Esophagus muscularis mucosa (tissue), 4 donors: Measurements from ENCODE around the gene CNNM3. TPM values are rescaled to one million over a fixed set of nuclear protein-coding genes. Genes with fewer than 3 reads are reported as not detected.
A peak's percentile ranks its signal among the peaks of the same experiment; 100 is the strongest.

ENCODE experiments used
- DNase-seq: peaks from one replicate; pipeline ENCODE4 v3.0.0-alpha.2; 2017; ENCODE audit errors: extremely low spot score
- H3K27ac ChIP-seq, 4 donors: fragments of 200-600 bp; sonication (generic); replicated peaks in 1 of 4; 1 replicate in 3 of 4; 2 replicates in 1 of 4; pipeline ENCODE4 v1.5.1; 2016 to 2019; ENCODE audit warnings: mild to moderate bottlenecking in 1 of 4
- H3K27me3 ChIP-seq, 4 donors: fragments of 200-600 bp; sonication (generic); one replicate each; pipeline versions ENCODE4 v1.5.1 to v1.6.0; 2016 to 2019
- H3K36me3 ChIP-seq, 4 donors: fragments of 200-600 bp; sonication (generic); one replicate each; pipeline ENCODE4 v1.5.1; 2016 to 2019
- H3K4me1 ChIP-seq, 4 donors: fragments of 200-600 bp; sonication (generic); one replicate each; pipeline ENCODE4 v1.5.1; 2016 to 2019
- H3K4me3 ChIP-seq, 4 donors: fragments of 200-600 bp; sonication (generic); 1 replicate in 2 of 4; 2 replicates in 2 of 4; pipeline ENCODE4 v1.5.1; 2016 to 2019; ENCODE audit warnings: mild to moderate bottlenecking in 4 of 4, moderate library complexity in 1 of 4
- H3K9me3 ChIP-seq, 4 donors: fragments of 200-600 bp; sonication (generic); 1 replicate in 3 of 4; 2 replicates in 1 of 4; pipeline ENCODE4 v1.5.1; 2016 to 2019
- CTCF ChIP-seq, 3 experiments: fragments of 200-600 bp in 2 of 3; fragments of 450-650 bp in 1 of 3; sonication (generic) in 2 of 3; IDR thresholded peaks; one replicate each; pipeline ENCODE4 v1.5.1; 2017 to 2019; ENCODE audit warnings: antibody characterized with exemption in 3 of 3, mild to moderate bottlenecking in 2 of 3, moderate library complexity in 1 of 3
- EP300 ChIP-seq: sonication (generic); formaldehyde crosslinking; IDR thresholded peaks from one replicate; pipeline ENCODE4 v1.6.1; 2017; ENCODE audit warnings: antibody characterized with exemption
- POLR2A ChIP-seq: fragments of 450-650 bp; IDR thresholded peaks from one replicate; pipeline ENCODE4 v1.6.1; 2017; ENCODE audit warnings: antibody characterized with exemption, moderate library complexity, mild to moderate bottlenecking, low read depth
- POLR2AphosphoS5 ChIP-seq, 2 donors: sonication (generic); formaldehyde crosslinking; IDR thresholded peaks; one replicate each; pipeline ENCODE4 v1.6.1; 2017; ENCODE audit warnings: antibody characterized with exemption in 2 of 2
- WGBS: methylation state at CpG from one replicate; pipeline ENCODE4 v1.1.5; 2018; 5-methylcytosine and 5-hydroxymethylcytosine counted together
- intact Hi-C: fragments of 100-400 bp; cut with DNase I; formaldehyde crosslinking; loops from one replicate; pipeline ENCODE4 v1.15.1; 2023
- total RNA-seq, 4 donors: library from RNA; depleted of rRNA; stranded (reverse); fragments of >200 nt; gene quantifications; one replicate each; pipeline versions ENCODE4 v1.1.0 to v1.2.1, GENCODE V29; 2016

The CNNM3 gene
- total RNA-seq, 4 donors from 2014 or later = 11.8 to 30.3 (median 22.1) TPM

- peaks cover 33 to 70% (median 58%) of the 10 kb centered on the region in 4 donors for H3K36me3 ChIP-seq
- 98% methylated on average over 6 of the region's 14 CpGs for WGBS
- no peak overlapping the region for H3K4me3 ChIP-seq
- peak overlapping the region; percentile 48 to 64 (median 62) for H3K27ac ChIP-seq
- intact Hi-C loops = no loop called here
- H3K9me3 ChIP-seq = no peaks in the 10 kb centered on the region
- no peak for TF ChIP-seq POLR2A
- TF ChIP-seq CTCF (IDR thresholded peaks at IDR 0.05) = no peak
- no peak for TF ChIP-seq EP300
- TF ChIP-seq POLR2AphosphoS5 (IDR thresholded peaks at IDR 0.05) = no peak
- no peak for DNase-seq
- H3K4me1 ChIP-seq = peaks cover 29 to 51% (median 50%) of the 10 kb centered on the region in 4 donors
- H3K27me3 ChIP-seq = no peaks in the 10 kb centered on the region
Observed at GRCh38 chr2:96825057-96825456, 9.0 kb downstream of the CNNM3 start.

- peaks cover 40 to 86% (median 74%) of the 10 kb centered on the region in 4 donors for H3K36me3 ChIP-seq
- no peak overlapping the region for H3K4me3 ChIP-seq
- DNase-seq = no peak
- H3K4me1 ChIP-seq = peaks cover 19 to 39% (median 37%) of the 10 kb centered on the region in 4 donors
- 91% methylated on average over 13 of the region's 22 CpGs for WGBS
- H3K27ac ChIP-seq = no peak overlapping the region
- no peak for TF ChIP-seq EP300
- no peak for TF ChIP-seq POLR2A
- no peak for TF ChIP-seq CTCF (IDR thresholded peaks at IDR 0.05)
- TF ChIP-seq POLR2AphosphoS5 (IDR thresholded peaks at IDR 0.05) = no peak
- intact Hi-C loops = no loop called here
- no peaks in the 10 kb centered on the region for H3K9me3 ChIP-seq
- no peaks in the 10 kb centered on the region for H3K27me3 ChIP-seq
Observed at GRCh38 chr2:96826546-96827278, 10.6 kb downstream of the CNNM3 start.

GRCh38 chr2:96828436-96828835 lies 12.4 kb downstream of the CNNM3 start:
- WGBS = 97% methylated on average over 13 of the region's 14 CpGs
- intact Hi-C loops = no loop called here
- TF ChIP-seq CTCF (IDR thresholded peaks at IDR 0.05) (no peak), EP300 (no peak), POLR2AphosphoS5 (IDR thresholded peaks at IDR 0.05) (no peak), POLR2A (no peak)
- H3K27me3 ChIP-seq = no peaks in the 10 kb centered on the region
- no peak overlapping the region for H3K4me3 ChIP-seq
- no peak overlapping the region for H3K27ac ChIP-seq
- DNase-seq = no peak
- peaks cover 40 to 93% (median 86%) of the 10 kb centered on the region in 4 donors for H3K36me3 ChIP-seq
- H3K4me1 ChIP-seq = peaks cover 24 to 41% (median 38%) of the 10 kb centered on the region in 4 donors
- H3K9me3 ChIP-seq = no peaks in the 10 kb centered on the region

- Histone ChIP-seq H3K36me3 (peaks cover 40 to 94% (median 87%) of the 10 kb centered on the region in 4 donors), H3K9me3 (no peaks in the 10 kb centered on the region), H3K4me3 (no peak overlapping the region), H3K27me3 (no peaks in the 10 kb centered on the region), H3K4me1 (peaks cover 21 to 41% (median 38%) of the 10 kb centered on the region in 4 donors), H3K27ac (no peak overlapping the region)
- 95% methylated on average over 13 of the region's 13 CpGs for WGBS
- TF ChIP-seq CTCF (IDR thresholded peaks at IDR 0.05) (no peak), EP300 (no peak), POLR2AphosphoS5 (IDR thresholded peaks at IDR 0.05) (no peak), POLR2A (no peak)
- no peak for DNase-seq
- intact Hi-C loops = no loop called here
Observed at GRCh38 chr2:96828874-96829273, 12.8 kb downstream of the CNNM3 start.
